Gastrocnemius medialis (tissue), 4 donors: ENCODE measurements around the gene ANKRD49. TPM values are rescaled to one million over a fixed set of nuclear protein-coding genes. Genes with fewer than 3 reads are reported as not detected.

ENCODE experiments used
- ATAC-seq, 2 donors: fragments of 150-250 bp; one replicate each; pipeline ENCODE4 v1.9.1; 2016
- DNase-seq, 2 donors: peaks; one replicate each; pipeline ENCODE4 v3.0.0-alpha.2; 2019
- H3K27ac ChIP-seq, 4 donors: fragments of 200-600 bp; sonication (generic); 1 replicate in 1 of 4; 2 replicates in 3 of 4; pipeline ENCODE4 v1.5.1; 2016 to 2018; ENCODE audit warnings: mild to moderate bottlenecking in 2 of 4, moderate library complexity in 1 of 4
- H3K27me3 ChIP-seq, 3 donors: fragments of 200-600 bp; sonication (generic) in 2 of 3; 1 replicate in 1 of 3; 2 replicates in 2 of 3; pipeline versions ENCODE4 v1.5.1 to v1.6.0; 2016 to 2019; ENCODE audit warnings: mild to moderate bottlenecking in 1 of 3, moderate library complexity in 1 of 3
- H3K36me3 ChIP-seq, 2 donors: fragments of 200-600 bp; sonication (generic) in 1 of 2; one replicate each; pipeline ENCODE4 v1.5.1; 2017 to 2018
- H3K4me1 ChIP-seq, 2 donors: fragments of 200-600 bp; sonication (generic) in 1 of 2; one replicate each; pipeline ENCODE4 v1.5.1; 2016 to 2017; ENCODE audit warnings: mild to moderate bottlenecking in 2 of 2
- H3K4me3 ChIP-seq, 4 donors: fragments of 200-600 bp; sonication (generic) in 3 of 4; 1 replicate in 1 of 4; 2 replicates in 3 of 4; pipeline ENCODE4 v1.5.1; 2016 to 2019; ENCODE audit warnings: mild to moderate bottlenecking in 2 of 4
- H3K9me3 ChIP-seq, 3 donors: fragments of 200-600 bp; sonication (generic) in 2 of 3; 1 replicate in 1 of 3; 2 replicates in 2 of 3; pipeline ENCODE4 v1.5.1; 2016 to 2019
- POLR2A ChIP-seq, 2 donors: fragments of 450-650 bp; IDR thresholded peaks; one replicate each; pipeline ENCODE4 v1.6.1; 2017; ENCODE audit warnings: antibody characterized with exemption in 2 of 2, mild to moderate bottlenecking in 2 of 2, moderate library complexity in 2 of 2
- in situ Hi-C, 4 donors: fragments of 200-750 bp; cut with MboI; loops; one replicate each; pipeline versions ENCODE4 v1.15.0 to v1.8.0; 2017; ENCODE audit warnings: low sequenced_read_pairs in 4 of 4
- intact Hi-C: fragments of 100-400 bp; cut with DNase I; formaldehyde crosslinking; loops from one replicate; pipeline ENCODE4 v1.15.1; 2023; ENCODE audit warnings: low total_unique reads
- total RNA-seq, 4 donors: library from RNA; depleted of rRNA; stranded (reverse); fragments of >200 nt; gene quantifications; one replicate each; pipeline versions ENCODE4 v1.1.0 to v1.2.3, GENCODE V29; 2016
- TF ChIP-seq, protein P1 (sequence below), 5 experiments: fragments of 450-650 bp in 3 of 5; fragments of 200-600 bp in 2 of 5; sonication (generic) in 2 of 5; IDR thresholded peaks in 4 of 5; conservative IDR thresholded peaks in 1 of 5; 1 replicate in 4 of 5; 2 replicates in 1 of 5; pipeline ENCODE4 v1.5.1; 2016 to 2019; ENCODE audit warnings: antibody characterized with exemption in 5 of 5, mild to moderate bottlenecking in 3 of 5, moderate library complexity in 3 of 5

The ANKRD49 gene
- total RNA-seq, 4 donors from 2014 or later: 9.0 to 21.1 (median 11.9) TPM

DNA sequence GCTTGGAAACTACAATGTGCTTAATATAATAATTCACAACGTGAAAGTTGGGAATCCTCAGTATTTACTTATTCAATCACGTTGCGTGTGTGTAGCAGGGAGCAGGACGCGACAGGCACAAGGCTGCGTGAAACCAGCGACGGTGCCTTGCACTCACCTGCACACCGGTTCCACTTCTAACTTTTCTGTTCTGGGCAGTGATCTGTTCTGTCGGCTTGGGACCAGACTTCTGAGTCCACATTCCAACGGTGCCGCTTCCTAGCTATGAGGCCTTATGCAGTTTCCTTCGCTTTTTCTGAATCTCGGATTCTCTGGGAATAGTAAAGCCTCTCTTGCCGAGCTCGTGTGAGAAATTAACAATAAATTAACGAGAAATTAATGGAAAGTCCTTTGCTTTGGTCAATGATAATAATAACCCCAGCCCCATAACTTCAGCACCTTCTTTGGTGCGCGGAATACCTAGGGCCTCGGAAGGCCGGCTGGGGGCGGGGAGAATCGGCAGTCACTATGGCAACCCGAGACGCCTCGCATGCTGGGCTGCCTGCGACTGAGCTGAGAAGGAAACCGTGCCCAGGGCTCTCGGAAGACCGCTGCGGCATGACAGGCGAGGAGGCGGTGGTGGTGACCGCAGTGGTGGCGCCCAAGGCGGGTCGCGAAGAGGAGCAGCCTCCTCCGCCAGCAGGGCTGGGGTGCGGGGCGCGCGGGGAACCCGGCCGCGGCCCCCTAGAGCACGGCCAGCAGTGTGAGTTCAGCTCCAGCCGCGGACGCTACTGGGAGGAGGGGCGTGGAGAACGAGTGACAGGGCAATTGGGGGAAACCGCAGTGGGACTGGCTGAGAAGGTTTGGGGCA, 18.4 kb downstream of the ANKRD49 start, which contains the start of gene C11orf97:
Gene C11orf97 (plus strand): TSS at position 530 of the 850 bp plus-strand sequence. CDS start 68 bp downstream, at position 598.
- TF ChIP-seq, protein P1, sequence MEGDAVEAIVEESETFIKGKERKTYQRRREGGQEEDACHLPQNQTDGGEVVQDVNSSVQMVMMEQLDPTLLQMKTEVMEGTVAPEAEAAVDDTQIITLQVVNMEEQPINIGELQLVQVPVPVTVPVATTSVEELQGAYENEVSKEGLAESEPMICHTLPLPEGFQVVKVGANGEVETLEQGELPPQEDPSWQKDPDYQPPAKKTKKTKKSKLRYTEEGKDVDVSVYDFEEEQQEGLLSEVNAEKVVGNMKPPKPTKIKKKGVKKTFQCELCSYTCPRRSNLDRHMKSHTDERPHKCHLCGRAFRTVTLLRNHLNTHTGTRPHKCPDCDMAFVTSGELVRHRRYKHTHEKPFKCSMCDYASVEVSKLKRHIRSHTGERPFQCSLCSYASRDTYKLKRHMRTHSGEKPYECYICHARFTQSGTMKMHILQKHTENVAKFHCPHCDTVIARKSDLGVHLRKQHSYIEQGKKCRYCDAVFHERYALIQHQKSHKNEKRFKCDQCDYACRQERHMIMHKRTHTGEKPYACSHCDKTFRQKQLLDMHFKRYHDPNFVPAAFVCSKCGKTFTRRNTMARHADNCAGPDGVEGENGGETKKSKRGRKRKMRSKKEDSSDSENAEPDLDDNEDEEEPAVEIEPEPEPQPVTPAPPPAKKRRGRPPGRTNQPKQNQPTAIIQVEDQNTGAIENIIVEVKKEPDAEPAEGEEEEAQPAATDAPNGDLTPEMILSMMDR (IDR thresholded peaks at IDR 0.05 in 4 of 5, conservative IDR thresholded peaks at IDR 0.05 in 1 of 5): no peak
- no peak for TF ChIP-seq POLR2A (IDR thresholded peaks at IDR 0.05)
- Histone ChIP-seq H3K4me1 (peaks cover 0 to 9% of the 10 kb centered on the region in 2 donors), H3K27ac (no peak within 1 kb of the TSS), H3K9me3 (no peaks in the 10 kb centered on the region), H3K27me3 (peaks cover 0 to 2% (median 0%) of the 10 kb centered on the region in 3 donors), H3K36me3 (no peaks in the 10 kb centered on the region), H3K4me3 (peak within 1 kb of the TSS; percentile 45 to 54 (median 51))
- peak in 1 of 2 donors; percentile 30 for ATAC-seq
- intact Hi-C loops: no loop called here
- DNase-seq: peak in 1 of 2 donors; percentile 4
- in situ Hi-C loops: loop anchor here in 1 of 4 donors (25.0 kb wide), 1 partner anchor 625 kb away; no protein-coding TSS in a partner anchor

DNA sequence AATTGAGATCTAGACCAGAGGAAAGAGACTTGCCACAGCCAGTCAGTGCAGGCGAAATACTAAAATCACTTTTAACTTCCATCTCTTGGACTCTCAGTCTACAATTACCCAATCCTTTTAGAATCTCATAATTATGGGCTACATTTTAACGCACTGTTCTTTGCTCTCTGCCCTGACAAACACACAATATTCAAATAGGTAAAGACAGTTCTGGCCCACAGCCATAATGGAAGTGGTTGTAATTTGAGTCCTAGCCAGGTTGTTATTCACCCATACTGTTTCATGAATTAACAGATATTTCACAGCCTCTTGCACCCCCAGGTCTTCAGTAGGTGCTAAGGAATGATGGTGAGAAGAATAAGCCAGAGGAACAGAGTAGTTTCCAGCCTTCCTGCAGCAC, 19.3 kb downstream of the ANKRD49 start:
- Histone ChIP-seq H3K27ac (no peak overlapping the region), H3K4me1 (peaks cover 0 to 9% of the 10 kb centered on the region in 2 donors), H3K36me3 (no peaks in the 10 kb centered on the region), H3K4me3 (peak overlapping the region in 1 of 4 donors; percentile 45), H3K27me3 (peaks cover 0 to 2% (median 0%) of the 10 kb centered on the region in 3 donors), H3K9me3 (no peaks in the 10 kb centered on the region)
- no peak for DNase-seq
- in situ Hi-C loops: loop anchor here in 1 of 4 donors (25.0 kb wide), 1 partner anchor 626 kb away; no protein-coding TSS in a partner anchor
- no peak for ATAC-seq
- TF ChIP-seq, protein P1 (IDR thresholded peaks at IDR 0.05 in 4 of 5, conservative IDR thresholded peaks at IDR 0.05 in 1 of 5): no peak
- no peak for TF ChIP-seq POLR2A (IDR thresholded peaks at IDR 0.05)
- intact Hi-C loops: no loop called here

DNA sequence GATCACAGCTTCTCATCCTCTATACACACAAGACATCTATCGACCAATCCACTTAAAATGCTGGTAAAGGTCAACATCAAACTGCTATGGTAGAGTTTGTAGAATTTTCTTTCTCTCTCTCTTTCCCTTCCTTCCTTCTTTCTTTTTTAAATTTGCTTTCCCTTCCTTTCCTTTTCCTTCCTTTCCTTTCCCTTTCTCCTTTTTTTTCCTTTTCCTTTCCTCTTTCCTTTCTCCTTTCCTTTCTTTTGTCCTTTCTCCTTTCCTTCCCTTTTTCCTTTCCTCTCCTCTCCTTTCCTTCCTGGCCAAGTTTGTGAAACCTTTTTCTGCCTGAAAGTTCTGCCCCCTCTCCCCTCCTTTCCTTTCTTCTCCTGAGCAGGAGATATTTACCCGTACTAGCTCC, 21.6 kb downstream of the ANKRD49 start:
- in situ Hi-C loops (loop anchor here in 2 of 4 donors (5.0 to 25.0 kb wide), 2 partner anchors 82 to 628 kb away; no protein-coding TSS in a partner anchor), intact Hi-C loops (no loop called here)
- Histone ChIP-seq H3K9me3 (no peaks in the 10 kb centered on the region), H3K27ac (no peak overlapping the region), H3K4me1 (peaks cover 0 to 9% of the 10 kb centered on the region in 2 donors), H3K36me3 (no peaks in the 10 kb centered on the region), H3K4me3 (no peak overlapping the region), H3K27me3 (peaks cover 0 to 2% (median 0%) of the 10 kb centered on the region in 3 donors)
- TF ChIP-seq POLR2A (IDR thresholded peaks at IDR 0.05): no peak
- TF ChIP-seq, protein P1 (IDR thresholded peaks at IDR 0.05 in 4 of 5, conservative IDR thresholded peaks at IDR 0.05 in 1 of 5): no peak
- ATAC-seq (no peak), DNase-seq (no peak)

DNA sequence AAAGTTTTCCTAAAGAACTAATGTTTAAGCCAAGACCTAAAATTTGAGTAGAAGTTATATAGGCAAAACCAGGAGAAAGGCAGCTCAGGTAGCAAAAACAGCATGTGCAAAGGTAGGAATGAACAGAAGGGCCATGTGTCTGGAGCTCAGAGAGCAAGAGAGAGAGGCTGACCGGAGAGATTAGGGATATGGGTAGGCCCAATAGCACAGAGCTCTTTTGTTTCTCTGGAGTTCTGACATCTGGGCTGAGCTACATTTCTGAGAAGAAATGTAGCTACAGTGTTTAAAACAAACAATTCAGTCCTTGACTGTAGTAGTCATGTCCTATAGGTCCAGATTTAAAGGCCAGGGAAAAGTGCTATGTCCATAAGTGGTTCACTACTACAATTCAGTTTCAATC, 22.9 kb downstream of the ANKRD49 start:
- Histone ChIP-seq H3K4me3 (no peak overlapping the region), H3K4me1 (peaks cover 0 to 9% of the 10 kb centered on the region in 2 donors), H3K9me3 (no peaks in the 10 kb centered on the region), H3K27ac (no peak overlapping the region), H3K36me3 (no peaks in the 10 kb centered on the region), H3K27me3 (peaks cover 0 to 2% (median 0%) of the 10 kb centered on the region in 3 donors)
- ATAC-seq: no peak
- intact Hi-C loops: no loop called here
- TF ChIP-seq, protein P1 (IDR thresholded peaks at IDR 0.05 in 4 of 5, conservative IDR thresholded peaks at IDR 0.05 in 1 of 5): no peak
- TF ChIP-seq POLR2A (IDR thresholded peaks at IDR 0.05): no peak
- no peak for DNase-seq
- in situ Hi-C loops: loop anchor here in 2 of 4 donors (5.0 to 25.0 kb wide), 2 partner anchors 81 to 629 kb away; no protein-coding TSS in a partner anchor
